Measurements from ENCODE around the gene TSPAN7.

DNA sequence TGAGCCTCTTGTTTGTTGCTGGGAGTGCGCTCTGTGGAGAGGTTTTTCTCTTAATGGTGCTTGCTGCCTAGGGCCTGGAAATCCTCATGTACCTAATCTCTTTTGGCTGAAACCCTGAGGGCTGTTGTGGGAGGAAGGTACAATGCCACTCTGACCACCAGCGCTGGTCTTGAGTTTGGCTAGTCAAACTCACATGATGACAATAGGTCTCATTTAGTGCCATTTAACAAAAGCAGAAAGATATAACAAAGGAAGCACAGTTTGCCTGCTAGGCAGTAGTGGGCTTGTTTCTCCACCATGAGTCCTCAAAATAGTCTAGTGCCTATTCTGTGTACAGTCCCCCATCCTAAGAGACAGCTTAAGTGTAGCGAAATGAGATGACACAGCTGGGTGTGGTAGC, 111.3 kb downstream of the TSPAN7 start:
- TF ChIP-seq, protein P1, sequence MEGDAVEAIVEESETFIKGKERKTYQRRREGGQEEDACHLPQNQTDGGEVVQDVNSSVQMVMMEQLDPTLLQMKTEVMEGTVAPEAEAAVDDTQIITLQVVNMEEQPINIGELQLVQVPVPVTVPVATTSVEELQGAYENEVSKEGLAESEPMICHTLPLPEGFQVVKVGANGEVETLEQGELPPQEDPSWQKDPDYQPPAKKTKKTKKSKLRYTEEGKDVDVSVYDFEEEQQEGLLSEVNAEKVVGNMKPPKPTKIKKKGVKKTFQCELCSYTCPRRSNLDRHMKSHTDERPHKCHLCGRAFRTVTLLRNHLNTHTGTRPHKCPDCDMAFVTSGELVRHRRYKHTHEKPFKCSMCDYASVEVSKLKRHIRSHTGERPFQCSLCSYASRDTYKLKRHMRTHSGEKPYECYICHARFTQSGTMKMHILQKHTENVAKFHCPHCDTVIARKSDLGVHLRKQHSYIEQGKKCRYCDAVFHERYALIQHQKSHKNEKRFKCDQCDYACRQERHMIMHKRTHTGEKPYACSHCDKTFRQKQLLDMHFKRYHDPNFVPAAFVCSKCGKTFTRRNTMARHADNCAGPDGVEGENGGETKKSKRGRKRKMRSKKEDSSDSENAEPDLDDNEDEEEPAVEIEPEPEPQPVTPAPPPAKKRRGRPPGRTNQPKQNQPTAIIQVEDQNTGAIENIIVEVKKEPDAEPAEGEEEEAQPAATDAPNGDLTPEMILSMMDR (IDR thresholded peaks at IDR 0.05; ENCODE audit: insufficient read depth, low read length), result no peak
- TF ChIP-seq POLR2AphosphoS5 (IDR thresholded peaks at IDR 0.05; ENCODE audit: low read depth), result no peak
